HepG2 (cell line): Measurements from ENCODE around the gene JSRP1. TPM values are rescaled to one million over a fixed set of nuclear protein-coding genes. Genes with fewer than 3 reads are reported as not detected.
A peak's percentile ranks its signal among the peaks of the same experiment; 100 is the strongest.

Source experiments
- BHLHE40 ChIP-seq: IDR thresholded peaks from 2 replicates; pipeline ENCODE4 v1.6.1; 2011; ENCODE audit warnings: low read length, improper control_type of control experiment
- DNMT1 ChIP-seq: sonication (generic); formaldehyde crosslinking; IDR thresholded peaks from 2 replicates; pipeline ENCODE4 v1.5.1; 2020; ENCODE audit warnings: mild to moderate bottlenecking, missing genetic modification reagents
- EEA1 ChIP-seq: sonication (generic); formaldehyde crosslinking; IDR thresholded peaks from 2 replicates; pipeline ENCODE4 v1.5.1; 2020; ENCODE audit warnings: mild to moderate bottlenecking, missing genetic modification reagents, borderline replicate concordance
- HNF4A ChIP-seq: sonication (generic); formaldehyde crosslinking; IDR thresholded peaks from 2 replicates; pipeline ENCODE4 v1.4.0; 2020; ENCODE audit warnings: missing genetic modification reagents
- RORA ChIP-seq: sonication (generic); formaldehyde crosslinking; IDR thresholded peaks from 2 replicates; pipeline ENCODE4 v1.5.0; 2020; ENCODE audit warnings: mild to moderate bottlenecking, missing genetic modification reagents, moderate library complexity
- SOX5 ChIP-seq: IDR thresholded peaks from 2 replicates; pipeline ENCODE4 v1.6.1; 2016; ENCODE audit warnings: borderline replicate concordance
- TBL1XR1 ChIP-seq: fragments of 150-350 bp; IDR thresholded peaks from 2 replicates; pipeline ENCODE4 v1.6.1; 2014; ENCODE audit warnings: borderline replicate concordance, low read length; ENCODE audit not compliant: partially characterized antibody
- TCF7 ChIP-seq: sonication (generic); IDR thresholded peaks from 2 replicates; pipeline ENCODE4 v1.6.1; 2016; ENCODE audit warnings: antibody characterized with exemption, low read depth
- ZFX ChIP-seq: sonication (generic); formaldehyde crosslinking; IDR thresholded peaks from 2 replicates; pipeline ENCODE4 v1.4.0; 2020; ENCODE audit warnings: mild to moderate bottlenecking, low read depth, missing genetic modification reagents, moderate library complexity
- ZKSCAN8 ChIP-seq: IDR thresholded peaks from 2 replicates; pipeline ENCODE4 v1.6.1; 2016; ENCODE audit warnings: borderline replicate concordance, missing genetic modification reagents, missing compliant biosample characterization
- ZNF232 ChIP-seq: sonication (generic); formaldehyde crosslinking; IDR thresholded peaks from 2 replicates; pipeline ENCODE4 v1.4.0; 2020; ENCODE audit warnings: missing genetic modification reagents, borderline replicate concordance
- ZSCAN25 ChIP-seq: sonication (generic); formaldehyde crosslinking; IDR thresholded peaks from 2 replicates; pipeline ENCODE4 v1.8.0; 2022; ENCODE audit warnings: mild to moderate bottlenecking, missing genetic modification reagents
- polyA plus RNA-seq, 8 experiments: library from polyadenylated mRNA; depleted of rRNA in 3 of 8; stranded (reverse) in 7 of 8; unstranded in 1 of 8; fragments of >200 nt; fragmentation: Illumina TruSeq in 4 of 8; extraction: Trizol in 4 of 8; gene quantifications; 2 replicates each; pipeline versions ENCODE4 v1.2.1 to v1.2.3, GENCODE V29; 2011 to 2016; ENCODE audit warnings: low read depth in 4 of 8, missing spikeins in 1 of 8, mixed read lengths in 1 of 8; ENCODE audit not compliant: insufficient read depth in 1 of 8
- total RNA-seq, 5 experiments: library from RNA; depleted of rRNA; stranded (reverse); fragments of >200 nt; fragmentation: Illumina TruSeq; extraction: Trizol; gene quantifications; 2 replicates each; pipeline ENCODE4 v1.2.3, GENCODE V29; 2016; ENCODE audit warnings: low read depth in 1 of 5
- TF ChIP-seq, protein P1 (sequence below): sonication (generic); formaldehyde crosslinking; IDR thresholded peaks from 2 replicates; pipeline ENCODE4; 2020; ENCODE audit warnings: missing genetic modification reagents, mild to moderate bottlenecking, borderline replicate concordance
- TF ChIP-seq, protein P2 (sequence below): IDR thresholded peaks from 2 replicates; pipeline ENCODE4 v1.6.1; 2016; ENCODE audit warnings: low read depth, borderline replicate concordance
- TF ChIP-seq, protein P3 (sequence below): sonication (generic); formaldehyde crosslinking; conservative IDR thresholded peaks from 2 replicates; pipeline ENCODE4 v1.8.0; 2022; ENCODE audit warnings: mild to moderate bottlenecking, moderate library complexity, missing genetic modification reagents
- TF ChIP-seq, protein P4 (sequence below): IDR thresholded peaks from 2 replicates; pipeline ENCODE4 v1.6.1; 2016; ENCODE audit warnings: missing compliant biosample characterization, missing genetic modification reagents, borderline replicate concordance
- TF ChIP-seq, protein P5 (sequence below): sonication (generic); formaldehyde crosslinking; IDR thresholded peaks from 2 replicates; pipeline ENCODE4 v1.4.0; 2020; ENCODE audit warnings: mild to moderate bottlenecking, missing genetic modification reagents
- TF ChIP-seq, protein P6 (sequence below): sonication (generic); formaldehyde crosslinking; IDR thresholded peaks from 2 replicates; pipeline ENCODE4 v1.9.0; 2022; ENCODE audit warnings: low read depth, missing genetic modification reagents
- TF ChIP-seq, protein P7 (sequence below): sonication (generic); formaldehyde crosslinking; IDR thresholded peaks from 2 replicates; pipeline ENCODE4 v1.4.0; 2020; ENCODE audit warnings: missing genetic modification reagents, mild to moderate bottlenecking, borderline replicate concordance

Gene JSRP1
- total and polyA plus RNA-seq, 2 of the 13 experiments (the other 11 are each of a cell fraction or from before 2014, with no cell fraction given), result 0.16 to 0.38 TPM

DNA sequence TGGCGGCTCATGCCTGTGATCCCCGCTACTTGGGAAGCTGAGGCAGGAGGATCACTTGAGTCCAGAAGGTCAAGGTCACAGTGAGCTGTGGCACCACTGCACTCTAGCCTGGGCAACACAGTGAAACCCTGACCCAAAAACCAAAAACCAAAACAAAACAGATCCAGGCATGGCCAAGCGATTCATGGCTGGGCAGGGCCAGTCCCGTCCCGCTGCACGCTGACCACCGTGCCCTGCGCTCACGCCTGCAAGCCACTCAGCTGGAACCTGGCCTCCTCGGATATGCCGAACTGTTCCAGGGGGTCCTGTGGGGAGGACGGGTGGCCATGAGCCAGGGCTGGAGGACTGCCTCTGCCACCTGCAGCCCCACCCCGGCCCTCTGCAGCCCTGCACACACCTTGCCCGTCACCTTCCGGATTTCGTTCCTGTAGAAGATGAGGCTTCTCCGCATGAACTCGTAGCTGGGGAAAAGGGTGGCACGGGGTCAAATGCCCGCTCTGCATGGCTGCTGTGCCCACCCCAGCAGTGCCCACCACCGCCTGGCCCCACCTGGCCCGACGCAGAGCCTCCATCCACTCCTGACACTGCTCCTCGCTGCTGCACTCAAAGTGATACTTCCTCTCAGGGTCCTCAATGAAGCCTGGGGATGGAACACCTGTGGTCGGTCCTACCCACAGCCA lies 22.5 kb downstream of the JSRP1 start (continued):
- TF ChIP-seq, protein P1, sequence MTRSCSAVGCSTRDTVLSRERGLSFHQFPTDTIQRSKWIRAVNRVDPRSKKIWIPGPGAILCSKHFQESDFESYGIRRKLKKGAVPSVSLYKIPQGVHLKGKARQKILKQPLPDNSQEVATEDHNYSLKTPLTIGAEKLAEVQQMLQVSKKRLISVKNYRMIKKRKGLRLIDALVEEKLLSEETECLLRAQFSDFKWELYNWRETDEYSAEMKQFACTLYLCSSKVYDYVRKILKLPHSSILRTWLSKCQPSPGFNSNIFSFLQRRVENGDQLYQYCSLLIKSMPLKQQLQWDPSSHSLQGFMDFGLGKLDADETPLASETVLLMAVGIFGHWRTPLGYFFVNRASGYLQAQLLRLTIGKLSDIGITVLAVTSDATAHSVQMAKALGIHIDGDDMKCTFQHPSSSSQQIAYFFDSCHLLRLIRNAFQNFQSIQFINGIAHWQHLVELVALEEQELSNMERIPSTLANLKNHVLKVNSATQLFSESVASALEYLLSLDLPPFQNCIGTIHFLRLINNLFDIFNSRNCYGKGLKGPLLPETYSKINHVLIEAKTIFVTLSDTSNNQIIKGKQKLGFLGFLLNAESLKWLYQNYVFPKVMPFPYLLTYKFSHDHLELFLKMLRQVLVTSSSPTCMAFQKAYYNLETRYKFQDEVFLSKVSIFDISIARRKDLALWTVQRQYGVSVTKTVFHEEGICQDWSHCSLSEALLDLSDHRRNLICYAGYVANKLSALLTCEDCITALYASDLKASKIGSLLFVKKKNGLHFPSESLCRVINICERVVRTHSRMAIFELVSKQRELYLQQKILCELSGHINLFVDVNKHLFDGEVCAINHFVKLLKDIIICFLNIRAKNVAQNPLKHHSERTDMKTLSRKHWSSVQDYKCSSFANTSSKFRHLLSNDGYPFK (CRISPR knock-in tag), result no peak
- TF ChIP-seq DNMT1 (CRISPR knock-in tag), result no peak
- no peak for TF ChIP-seq ZNF232 (CRISPR knock-in tag)
- no peak for TF ChIP-seq ZSCAN25 (CRISPR knock-in tag)
- peak; percentile 34; the same call in 1 of the 2 replicates for TF ChIP-seq HNF4A
- TF ChIP-seq SOX5 (CRISPR knock-in tag), result no peak
- TF ChIP-seq TCF7, result no peak
- TF ChIP-seq ZKSCAN8, result no peak
- TF ChIP-seq, protein P2, sequence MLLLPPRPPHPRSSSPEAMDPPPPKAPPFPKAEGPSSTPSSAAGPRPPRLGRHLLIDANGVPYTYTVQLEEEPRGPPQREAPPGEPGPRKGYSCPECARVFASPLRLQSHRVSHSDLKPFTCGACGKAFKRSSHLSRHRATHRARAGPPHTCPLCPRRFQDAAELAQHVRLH (CRISPR knock-in tag), result no peak
- TF ChIP-seq, protein P3, sequence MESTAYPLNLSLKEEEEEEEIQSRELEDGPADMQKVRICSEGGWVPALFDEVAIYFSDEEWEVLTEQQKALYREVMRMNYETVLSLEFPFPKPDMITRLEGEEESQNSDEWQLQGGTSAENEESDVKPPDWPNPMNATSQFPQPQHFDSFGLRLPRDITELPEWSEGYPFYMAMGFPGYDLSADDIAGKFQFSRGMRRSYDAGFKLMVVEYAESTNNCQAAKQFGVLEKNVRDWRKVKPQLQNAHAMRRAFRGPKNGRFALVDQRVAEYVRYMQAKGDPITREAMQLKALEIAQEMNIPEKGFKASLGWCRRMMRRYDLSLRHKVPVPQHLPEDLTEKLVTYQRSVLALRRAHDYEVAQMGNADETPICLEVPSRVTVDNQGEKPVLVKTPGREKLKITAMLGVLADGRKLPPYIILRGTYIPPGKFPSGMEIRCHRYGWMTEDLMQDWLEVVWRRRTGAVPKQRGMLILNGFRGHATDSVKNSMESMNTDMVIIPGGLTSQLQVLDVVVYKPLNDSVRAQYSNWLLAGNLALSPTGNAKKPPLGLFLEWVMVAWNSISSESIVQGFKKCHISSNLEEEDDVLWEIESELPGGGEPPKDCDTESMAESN (CRISPR knock-in tag), result no peak
- no peak for TF ChIP-seq EEA1
- TF ChIP-seq TBL1XR1, result no peak
- TF ChIP-seq, protein P4, sequence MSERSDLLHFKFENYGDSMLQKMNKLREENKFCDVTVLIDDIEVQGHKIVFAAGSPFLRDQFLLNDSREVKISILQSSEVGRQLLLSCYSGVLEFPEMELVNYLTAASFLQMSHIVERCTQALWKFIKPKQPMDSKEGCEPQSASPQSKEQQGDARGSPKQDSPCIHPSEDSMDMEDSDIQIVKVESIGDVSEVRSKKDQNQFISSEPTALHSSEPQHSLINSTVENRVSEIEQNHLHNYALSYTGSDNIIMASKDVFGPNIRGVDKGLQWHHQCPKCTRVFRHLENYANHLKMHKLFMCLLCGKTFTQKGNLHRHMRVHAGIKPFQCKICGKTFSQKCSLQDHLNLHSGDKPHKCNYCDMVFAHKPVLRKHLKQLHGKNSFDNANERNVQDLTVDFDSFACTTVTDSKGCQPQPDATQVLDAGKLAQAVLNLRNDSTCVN (CRISPR knock-in tag), result no peak
- TF ChIP-seq, protein P5, sequence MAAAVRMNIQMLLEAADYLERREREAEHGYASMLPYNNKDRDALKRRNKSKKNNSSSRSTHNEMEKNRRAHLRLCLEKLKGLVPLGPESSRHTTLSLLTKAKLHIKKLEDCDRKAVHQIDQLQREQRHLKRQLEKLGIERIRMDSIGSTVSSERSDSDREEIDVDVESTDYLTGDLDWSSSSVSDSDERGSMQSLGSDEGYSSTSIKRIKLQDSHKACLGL (CRISPR knock-in tag), result no peak
- TF ChIP-seq RORA, result no peak
- TF ChIP-seq, protein P6, sequence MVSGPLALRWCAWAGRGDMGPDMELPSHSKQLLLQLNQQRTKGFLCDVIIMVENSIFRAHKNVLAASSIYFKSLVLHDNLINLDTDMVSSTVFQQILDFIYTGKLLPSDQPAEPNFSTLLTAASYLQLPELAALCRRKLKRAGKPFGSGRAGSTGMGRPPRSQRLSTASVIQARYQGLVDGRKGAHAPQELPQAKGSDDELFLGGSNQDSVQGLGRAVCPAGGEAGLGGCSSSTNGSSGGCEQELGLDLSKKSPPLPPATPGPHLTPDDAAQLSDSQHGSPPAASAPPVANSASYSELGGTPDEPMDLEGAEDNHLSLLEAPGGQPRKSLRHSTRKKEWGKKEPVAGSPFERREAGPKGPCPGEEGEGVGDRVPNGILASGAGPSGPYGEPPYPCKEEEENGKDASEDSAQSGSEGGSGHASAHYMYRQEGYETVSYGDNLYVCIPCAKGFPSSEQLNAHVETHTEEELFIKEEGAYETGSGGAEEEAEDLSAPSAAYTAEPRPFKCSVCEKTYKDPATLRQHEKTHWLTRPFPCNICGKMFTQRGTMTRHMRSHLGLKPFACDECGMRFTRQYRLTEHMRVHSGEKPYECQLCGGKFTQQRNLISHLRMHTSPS (CRISPR knock-in tag), result 0 out of 2 replicates have a peak, but pooled peaks have one; percentile 2
- no peak for TF ChIP-seq BHLHE40
- TF ChIP-seq, protein P7, sequence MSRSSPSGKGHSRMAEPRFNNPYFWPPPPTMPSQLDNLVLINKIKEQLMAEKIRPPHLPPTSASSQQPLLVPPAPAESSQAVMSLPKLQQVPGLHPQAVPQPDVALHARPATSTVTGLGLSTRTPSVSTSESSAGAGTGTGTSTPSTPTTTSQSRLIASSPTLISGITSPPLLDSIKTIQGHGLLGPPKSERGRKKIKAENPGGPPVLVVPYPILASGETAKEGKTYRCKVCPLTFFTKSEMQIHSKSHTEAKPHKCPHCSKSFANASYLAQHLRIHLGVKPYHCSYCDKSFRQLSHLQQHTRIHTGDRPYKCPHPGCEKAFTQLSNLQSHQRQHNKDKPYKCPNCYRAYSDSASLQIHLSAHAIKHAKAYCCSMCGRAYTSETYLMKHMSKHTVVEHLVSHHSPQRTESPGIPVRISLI (CRISPR knock-in tag), result no peak
- TF ChIP-seq ZFX (CRISPR knock-in tag), result no peak
